NCI-H2171 treated with DMSO at 0.1 percent for 48 hours (cell line): ENCODE measurements around the gene PDCD10.

Experiments
- DNase-seq: peaks from one replicate; lab custom pipeline; 2025; lab: John Stamatoyannopoulos, UW

PDCD10 gene

DNA sequence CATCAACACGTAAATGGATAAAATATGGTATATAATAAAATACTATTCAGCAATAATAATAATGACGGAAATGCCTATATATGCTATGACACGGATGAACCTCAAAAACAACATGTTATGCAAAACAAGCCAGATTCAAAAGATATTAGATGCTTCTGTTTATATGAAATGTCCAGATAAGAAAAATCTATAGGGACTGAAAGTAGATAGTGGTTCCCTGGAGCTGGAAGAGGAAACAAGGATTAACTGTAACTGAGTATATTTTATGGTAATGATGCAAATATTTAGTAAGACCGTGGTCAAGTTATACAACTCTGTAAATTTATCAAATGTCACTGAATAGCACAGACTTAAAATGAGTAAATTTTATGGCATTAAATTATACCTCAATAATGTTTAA lies 55.2 kb downstream of the PDCD10 start:
- DNase-seq = no peak

DNA sequence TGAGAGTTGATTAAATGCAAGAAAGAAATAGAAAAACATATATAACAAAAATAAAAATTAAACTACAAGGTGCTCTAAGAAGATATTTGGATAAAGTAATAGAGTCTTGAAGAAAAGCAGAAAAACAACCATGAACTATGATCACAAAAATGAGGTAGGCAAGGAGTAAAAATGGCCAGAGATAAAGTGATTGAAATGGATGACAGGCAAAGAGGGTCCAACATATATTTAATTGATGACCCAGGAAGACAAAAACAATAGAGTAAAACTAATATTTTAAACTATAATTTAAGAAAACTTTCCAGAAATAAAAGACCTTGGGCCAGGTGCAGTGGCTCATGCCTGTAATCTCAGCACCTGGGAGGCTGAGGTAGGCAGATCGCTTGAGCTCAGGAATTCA lies 58.8 kb downstream of the PDCD10 start:
- no peak for DNase-seq

DNA sequence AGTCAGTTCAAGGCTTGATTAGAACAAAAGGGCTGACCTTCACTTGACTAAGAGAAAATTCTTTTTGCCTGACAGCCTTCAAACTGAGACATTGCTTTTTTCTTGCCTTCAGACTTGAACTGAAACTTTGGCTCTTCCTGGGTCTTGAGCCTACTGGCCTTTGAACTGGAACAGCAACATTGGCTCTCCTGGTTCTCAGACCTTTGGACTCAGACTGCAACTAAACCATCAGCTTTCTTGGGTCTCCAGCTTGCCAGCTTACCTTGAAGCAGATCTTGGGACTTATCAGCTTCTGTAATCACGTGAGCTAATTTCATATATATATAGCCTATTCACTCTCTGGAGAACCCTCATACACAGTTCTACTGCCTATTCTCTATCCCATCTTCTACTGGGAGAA lies 61.5 kb downstream of the PDCD10 start:
- DNase-seq = no peak

DNA sequence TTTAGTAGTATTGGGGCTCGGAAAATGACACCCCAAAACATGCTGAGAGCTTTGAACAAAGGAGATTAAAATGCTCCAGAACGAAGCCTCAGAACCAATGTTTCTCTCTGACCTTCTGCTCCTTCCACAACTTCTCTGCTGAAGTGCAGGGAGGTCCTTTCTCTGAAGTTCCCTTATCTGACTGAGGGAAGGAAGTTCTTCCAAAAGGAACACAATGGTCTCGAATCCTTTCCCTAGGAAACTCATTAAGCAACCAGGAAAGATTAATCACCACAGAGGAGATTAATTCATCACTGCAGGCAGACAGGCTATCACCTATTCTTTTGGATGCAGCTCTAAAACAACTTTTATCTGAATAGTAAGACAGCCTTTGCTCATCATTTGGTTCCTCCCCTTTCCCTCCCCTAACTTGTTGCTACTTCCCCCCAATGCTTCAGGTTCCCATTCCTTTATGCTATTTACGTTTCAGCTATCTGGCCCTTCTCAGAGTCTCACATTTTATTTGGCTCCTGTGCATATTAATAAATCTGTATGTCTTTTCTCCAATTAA lies 62.7 kb downstream of the PDCD10 start:
- no peak for DNase-seq

DNA sequence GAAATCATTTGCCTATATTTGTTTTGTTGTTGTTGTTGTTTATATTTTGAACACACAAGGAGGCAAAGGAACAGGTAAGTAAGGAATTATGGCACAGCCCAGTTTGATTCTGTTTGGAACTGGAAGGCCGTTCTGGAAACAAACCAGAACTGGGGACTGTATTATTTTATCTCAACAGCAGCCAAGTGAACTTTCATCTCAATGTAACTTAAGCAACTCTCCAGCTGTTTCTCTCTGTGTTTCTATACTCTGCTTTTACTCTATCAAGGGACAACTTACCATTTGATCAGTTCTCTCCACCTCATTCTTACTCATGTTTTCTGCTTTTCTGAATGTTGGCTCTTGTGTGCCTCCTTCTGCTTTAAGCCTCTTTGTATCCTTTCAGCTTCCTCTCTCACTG lies 65.0 kb downstream of the PDCD10 start:
- DNase-seq = no peak

DNA sequence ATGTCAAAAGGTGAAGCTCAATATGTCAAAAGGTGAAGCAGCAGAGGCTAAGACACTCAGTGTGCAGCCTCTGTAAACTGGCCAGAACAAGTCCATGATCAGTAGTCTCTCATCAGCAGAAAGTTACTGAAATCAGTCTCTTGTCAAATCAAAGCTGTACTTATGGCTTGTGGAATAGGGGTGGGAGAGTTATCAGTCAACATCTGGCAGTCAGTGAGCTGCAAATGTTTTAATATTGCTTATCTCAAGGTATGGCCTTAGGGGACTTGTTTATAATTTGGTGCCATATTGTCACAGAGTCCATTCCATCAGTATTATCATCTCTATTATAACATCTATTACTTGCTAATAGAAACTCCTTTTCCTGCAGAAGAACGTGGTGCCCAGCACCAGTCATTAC lies 66.0 kb downstream of the PDCD10 start:
- DNase-seq = no peak

DNA sequence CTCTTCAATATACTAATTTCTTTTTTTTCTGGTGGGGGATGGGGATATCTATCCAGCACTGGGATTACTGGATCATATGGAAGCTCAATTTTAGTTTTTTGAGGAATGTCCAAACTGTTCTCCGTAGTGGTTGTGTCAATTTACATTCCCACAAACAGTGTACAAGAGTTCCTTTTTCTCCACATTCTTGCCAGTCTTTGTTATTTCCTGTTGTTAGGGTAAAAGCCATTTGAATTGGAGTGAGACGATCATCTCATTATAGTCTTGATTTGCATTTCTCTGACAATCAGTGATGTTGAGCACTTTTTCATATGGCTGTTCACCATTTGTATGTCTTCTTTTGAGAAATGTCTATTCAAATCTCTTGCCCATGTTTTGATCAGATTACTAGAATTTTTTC lies 68.1 kb downstream of the PDCD10 start:
- DNase-seq = no peak

DNA sequence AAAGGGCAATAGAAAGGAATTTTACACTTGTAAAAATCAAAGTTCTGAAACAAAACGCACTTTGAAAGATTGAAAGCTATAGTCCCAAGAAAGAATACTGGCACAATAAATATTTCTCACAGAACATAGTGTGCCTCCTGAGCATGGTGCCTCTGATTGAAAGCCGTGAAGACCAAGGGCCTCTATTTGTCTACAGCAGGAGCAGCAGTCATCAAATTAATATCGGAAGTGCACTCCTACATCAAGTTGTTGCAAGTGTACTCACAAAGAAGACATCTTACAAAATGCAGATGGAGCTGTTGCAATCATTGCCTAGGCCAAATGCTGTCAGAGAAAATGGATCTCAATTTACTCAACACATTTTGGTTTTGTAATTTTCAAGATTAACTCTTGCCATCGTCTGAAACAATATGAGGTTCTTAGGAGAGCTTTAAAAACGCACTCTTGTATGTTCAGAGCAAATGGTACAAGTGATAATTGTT lies 71.7 kb downstream of the PDCD10 start:
- no peak for DNase-seq

DNA sequence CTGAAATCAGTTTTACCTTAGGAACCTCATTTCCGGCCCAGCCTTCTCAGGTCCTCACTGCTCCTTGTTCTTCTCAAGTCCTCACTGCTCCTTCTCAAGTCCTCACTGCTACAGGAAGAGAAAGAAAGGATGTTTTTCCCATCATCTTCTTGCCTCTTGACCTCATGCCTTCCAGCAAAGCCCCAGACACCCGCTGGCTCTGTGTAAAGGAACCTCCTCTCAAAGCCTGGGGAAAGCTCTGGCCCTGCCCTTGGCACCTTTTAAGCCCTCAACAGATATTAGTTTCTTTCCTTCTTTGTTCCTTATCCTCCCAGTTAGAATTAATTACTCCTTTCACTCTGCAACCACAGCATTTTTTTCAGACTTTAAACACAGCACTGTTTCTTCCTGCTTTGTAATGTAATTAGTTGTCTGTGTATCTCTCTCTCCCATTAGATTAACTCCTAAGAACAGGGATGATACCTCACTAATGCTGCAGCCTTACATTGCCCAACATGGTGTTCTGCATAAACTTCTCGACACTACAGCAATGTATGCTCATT lies 76.9 kb downstream of the PDCD10 start:
- no peak for DNase-seq

DNA sequence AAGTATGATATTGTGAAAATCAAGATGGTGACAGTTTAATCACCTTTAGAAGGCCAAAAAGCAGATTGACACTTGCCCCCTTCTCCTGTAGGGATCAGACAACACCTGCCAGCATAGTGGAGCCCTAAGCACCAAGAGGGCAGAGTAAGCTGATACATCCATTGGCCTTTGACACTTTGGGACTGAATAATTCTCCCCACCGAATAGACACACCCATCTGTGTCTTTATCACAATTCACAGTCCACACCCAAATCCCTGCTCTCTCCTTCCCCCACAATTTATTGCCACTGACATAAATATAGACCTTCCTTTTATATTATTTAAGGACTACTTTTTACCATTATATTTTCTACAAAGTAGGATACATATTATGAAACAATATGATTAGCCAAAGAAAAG lies 77.9 kb downstream of the PDCD10 start:
- DNase-seq = no peak

DNA sequence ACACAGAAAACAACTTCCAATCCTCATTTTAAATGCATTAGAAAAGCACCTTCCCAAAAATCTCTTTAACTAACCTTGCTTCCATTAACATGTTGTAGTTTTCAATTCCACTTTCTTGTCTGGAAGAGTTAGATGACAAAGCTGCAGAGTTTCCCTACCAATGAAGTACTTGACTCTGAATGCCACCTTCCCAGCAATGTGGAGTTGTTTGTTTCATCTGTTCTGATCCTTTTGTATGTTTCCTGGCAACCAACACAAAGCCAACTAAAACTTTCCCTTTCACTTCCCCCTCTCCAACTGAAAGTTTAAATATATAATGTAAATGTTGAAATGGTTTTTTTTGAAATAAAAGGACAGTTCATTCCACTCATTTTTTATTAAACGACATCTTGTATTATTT lies 80.9 kb downstream of the PDCD10 start, which contains the start of gene WDR49:
Gene WDR49 (minus strand): TSS at position 183 of the 400 bp plus-strand sequence. CDS start 517 bp downstream, outside the sequence.
- DNase-seq = no peak

DNA sequence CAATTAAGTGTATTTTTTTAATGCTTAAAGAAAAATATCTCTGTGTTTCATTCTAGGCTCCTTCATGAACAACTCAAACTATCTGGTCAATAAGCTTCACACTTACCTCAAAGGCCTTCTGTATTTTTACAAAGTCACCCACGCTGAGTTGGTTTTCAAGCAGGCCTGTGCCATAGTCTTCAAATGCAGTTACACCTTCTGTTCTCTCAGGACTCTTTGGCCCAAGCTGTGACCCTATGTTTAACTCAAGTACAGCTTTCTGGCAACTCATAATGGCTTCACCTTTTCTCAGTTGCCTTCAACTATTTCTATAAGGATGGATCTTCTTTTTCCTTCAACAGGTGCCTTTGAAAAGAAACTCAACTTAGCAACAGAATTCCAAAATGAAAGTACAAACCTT lies 81.5 kb downstream of the PDCD10 start:
- DNase-seq = no peak

DNA sequence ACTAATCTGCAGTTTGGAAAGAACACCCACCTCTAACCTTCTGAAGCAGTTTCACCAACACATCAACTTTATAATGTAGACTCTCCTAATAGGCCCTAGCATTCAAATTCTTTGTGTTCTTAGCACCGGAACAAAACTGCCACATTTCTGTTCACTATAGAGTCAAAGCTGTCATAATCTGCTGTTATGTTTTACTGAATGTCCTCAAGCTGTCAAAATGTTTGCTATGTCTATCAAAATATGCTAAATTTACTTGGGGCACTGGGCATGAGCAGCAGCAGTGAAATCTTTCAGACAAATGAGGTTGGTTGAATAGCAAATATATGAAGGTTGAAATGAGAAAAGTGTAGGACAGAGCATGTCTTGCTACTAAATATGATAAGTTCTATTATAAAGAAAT lies 82.9 kb downstream of the PDCD10 start:
- DNase-seq = no peak

DNA sequence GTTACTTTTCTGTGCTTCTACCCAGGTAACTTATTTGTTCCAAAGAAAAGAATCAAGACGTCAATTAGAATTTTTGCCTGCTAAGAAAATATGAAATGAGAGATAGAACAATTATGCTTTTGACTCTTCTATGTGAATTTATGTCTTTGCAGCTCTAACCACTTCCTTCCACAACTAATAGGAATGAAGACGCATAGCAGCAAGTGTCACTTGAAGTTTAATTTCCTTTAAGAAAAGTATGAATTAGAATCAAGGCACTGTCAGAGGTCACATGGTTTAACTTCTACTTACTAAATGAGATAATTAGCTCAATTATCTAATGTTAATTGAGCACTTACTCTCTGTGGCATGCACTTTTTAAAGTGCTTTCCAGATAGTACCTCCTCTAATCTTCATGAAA lies 84.2 kb downstream of the PDCD10 start:
- no peak for DNase-seq

DNA sequence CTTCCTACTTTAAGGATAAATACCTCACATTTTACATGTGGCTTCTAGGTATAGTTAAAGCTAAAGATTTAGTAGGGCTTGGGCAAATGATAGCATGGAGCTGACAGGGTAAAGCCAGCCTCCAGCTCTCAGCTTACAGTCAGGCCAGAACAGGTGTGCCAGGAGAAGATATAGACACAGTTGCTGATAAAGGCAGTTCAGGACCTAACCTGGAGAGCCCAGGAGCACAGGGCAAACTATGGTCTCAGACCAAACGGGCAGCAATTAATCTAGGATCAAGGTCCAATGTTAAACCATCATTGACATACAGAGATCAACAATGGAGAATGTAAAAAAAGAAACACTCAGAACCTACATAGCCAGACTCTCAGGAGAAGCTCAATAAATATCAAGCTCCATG lies 84.9 kb downstream of the PDCD10 start:
- no peak for DNase-seq

DNA sequence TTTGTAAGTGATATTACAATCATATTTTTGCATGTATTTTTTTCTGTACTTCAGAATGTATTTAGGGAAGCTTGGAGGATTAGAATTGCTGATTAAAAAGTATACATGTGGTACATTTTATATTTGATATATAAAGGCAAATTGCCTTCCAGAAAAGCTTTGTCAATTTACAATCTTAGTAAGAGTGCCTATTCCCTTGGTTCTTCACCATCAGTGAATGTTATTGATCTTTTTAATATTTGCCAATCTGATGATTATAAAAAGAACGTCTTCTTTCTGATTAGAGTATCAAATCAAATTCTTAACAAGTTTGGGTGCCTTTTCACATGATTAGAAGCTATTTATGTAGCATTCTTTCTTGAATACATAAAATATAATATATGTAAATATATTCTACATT lies 90.1 kb downstream of the PDCD10 start:
- DNase-seq = no peak
